ENCODE data around the gene ARMH3. TPM values are rescaled to one million over a fixed set of nuclear protein-coding genes. Genes with fewer than 3 reads are reported as not detected.

ARMH3 gene
- total RNA-seq, 1 donor from 2014 or later: 26.4 TPM

DNA sequence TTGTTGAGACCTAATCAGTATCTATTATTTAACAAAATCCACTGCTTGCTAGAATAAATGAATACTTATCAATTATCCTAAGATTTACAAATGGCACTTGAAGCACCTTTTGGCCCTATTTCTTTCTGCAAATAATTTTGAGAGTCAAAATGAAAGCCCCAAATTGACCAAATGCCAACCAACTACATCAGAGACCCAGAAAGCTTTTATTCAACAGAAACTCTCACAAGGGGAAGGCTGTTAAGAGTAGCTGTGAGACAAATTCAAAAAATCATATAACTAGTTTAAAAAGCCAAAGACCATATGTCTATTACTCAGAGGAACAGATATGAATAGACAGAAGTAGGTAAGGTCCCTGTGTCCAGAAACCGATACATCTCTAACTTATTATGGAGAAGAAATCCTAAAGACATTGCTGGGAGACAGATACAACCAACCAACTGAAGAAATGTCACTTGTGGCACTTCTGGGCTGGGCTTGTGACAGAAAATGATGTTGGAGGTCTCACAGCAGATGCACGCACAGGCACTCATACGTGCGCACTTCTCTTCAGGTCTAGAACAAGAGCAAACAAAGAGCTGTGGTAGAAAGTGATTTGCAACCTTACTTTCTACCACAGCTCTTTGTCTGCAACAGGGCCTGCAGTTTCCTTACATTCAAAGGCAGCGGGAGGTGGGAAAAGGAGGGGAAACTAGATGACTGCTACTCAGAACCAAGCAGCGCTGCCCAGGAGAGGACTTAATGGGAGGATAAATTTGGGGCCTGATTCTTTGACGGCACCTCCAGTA, 153.7 kb downstream of the ARMH3 start:
- intact Hi-C loops (cut with micrococcal nuclease): no loop called here

DNA sequence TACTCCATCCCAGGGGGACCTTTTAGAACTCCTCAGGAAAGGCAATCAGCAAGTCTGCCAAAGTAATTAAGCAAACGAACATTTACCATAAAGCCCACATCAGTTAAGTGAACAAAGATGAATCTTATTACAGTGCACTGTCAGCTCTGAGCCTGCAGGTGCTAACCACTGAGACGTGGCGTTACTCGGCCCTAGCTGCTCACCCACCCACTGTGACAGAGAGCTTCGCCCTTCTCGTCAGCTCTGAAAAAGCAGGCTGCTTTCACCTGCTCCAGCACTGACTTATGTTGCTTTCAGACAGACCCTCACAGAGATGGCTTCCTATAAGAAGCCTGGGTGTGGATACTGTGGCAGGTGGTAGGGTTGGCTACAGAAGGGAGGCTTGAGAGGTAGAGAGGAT, 154.6 kb downstream of the ARMH3 start:
- intact Hi-C loops (cut with micrococcal nuclease): no loop called here

DNA sequence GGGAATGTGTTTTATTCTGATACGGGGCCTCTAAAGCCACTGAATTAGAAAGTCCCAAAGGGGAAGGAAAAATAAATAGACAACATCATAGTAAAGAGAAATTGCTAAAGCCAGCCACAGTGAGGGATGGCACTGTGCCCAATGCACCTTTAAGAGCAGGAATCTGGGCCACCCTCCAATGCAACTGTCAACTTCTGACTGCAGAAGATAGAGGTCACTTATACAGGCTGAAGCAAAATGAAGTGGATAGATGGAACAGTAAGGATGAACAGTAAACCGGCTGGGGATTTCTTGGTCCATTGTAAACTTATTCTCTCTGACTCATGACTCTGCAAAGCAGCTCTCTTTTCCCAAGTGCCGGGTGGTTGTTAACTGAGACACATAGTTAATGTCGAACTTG, 158.3 kb downstream of the ARMH3 start:
- intact Hi-C loops (cut with micrococcal nuclease): no loop called here

DNA sequence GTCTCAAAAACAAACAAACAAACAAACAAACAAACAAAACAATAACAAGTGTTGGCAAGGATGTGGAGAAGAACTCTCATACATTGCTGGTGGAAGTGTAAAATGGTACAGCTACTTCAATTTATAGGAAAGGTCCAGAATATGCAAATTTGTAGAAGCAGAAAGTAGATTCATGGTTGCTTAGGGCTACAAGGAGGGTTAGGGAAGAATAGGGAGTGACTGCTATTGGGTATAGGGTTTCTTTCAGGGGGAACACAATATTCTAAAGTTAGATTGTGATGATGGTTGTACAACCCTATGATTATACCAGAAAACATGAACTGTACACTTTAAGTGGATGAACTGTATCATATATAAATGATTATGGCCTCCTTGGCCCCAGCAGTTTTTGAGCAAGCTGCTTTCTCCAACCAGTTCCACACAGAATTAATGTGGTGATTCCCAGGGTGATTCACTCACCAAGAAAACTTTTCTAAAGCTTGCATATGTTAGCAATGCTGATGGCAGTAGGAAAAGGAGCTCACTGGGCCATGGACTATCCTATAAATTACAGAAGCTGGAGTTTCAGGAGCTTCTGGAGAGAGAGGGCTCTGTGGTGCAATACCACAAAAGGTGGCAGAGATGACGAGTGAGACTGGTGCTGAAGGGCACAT, 159.6 kb downstream of the ARMH3 start:
- intact Hi-C loops (cut with micrococcal nuclease): no loop called here

DNA sequence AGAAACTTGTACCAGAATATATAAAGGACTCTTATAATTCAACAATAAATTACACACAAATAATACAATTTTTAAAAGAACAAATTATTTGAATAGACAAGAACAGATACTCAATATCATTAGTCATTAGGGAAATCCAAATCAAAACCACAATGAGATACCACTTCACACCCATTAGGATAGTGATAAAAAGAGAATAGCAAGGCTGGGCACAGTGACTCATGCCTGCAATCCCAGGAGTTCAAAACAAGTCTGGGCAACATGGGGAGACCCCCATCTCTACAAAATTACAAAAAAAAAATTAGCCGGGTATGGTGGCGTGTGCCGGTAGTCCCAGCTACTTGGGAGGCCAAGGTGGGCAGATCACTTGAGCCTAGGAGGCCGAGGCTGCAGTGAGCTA, 160.2 kb downstream of the ARMH3 start:
- intact Hi-C loops (cut with micrococcal nuclease): no loop called here

DNA sequence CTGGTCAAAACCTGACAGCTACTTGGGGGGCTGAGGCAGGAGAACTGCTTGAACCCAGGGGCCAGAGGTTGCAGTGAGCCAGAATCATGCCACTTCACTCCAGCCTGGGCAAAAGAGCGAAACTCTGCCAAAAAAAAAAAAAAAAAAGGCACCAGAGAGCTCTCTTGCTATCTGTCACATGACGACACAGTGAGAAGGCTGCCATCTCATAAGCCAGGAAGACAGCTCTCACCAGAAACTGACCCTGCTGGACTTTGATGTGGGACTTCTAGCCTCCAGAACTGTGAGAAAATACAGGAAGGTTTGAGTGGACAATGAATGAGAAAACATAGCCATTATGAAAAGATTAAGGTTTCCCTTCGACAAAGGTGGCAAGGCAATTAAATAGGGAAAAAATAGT, 161.2 kb downstream of the ARMH3 start:
- intact Hi-C loops (cut with micrococcal nuclease): no loop called here

DNA sequence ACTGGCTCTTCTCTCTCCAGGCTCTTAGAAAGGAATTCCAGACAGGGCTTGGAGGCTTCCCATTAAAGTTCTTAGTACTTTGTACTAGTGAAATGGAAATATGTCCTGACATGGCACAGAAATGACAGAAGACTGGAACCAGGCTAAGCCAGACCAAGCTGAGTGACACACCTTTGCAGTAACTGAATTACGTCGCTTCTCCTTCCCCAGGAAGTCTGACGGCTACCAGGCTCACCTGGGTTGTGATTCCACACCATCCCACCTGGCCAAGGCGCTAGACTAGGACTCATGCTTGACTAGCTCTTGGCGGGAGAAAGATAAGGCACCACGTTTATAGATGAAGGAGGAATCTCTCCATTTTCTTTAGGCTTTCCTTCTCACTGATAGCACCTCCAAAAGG, 161.7 kb downstream of the ARMH3 start:
- intact Hi-C loops (cut with micrococcal nuclease): no loop called here

DNA sequence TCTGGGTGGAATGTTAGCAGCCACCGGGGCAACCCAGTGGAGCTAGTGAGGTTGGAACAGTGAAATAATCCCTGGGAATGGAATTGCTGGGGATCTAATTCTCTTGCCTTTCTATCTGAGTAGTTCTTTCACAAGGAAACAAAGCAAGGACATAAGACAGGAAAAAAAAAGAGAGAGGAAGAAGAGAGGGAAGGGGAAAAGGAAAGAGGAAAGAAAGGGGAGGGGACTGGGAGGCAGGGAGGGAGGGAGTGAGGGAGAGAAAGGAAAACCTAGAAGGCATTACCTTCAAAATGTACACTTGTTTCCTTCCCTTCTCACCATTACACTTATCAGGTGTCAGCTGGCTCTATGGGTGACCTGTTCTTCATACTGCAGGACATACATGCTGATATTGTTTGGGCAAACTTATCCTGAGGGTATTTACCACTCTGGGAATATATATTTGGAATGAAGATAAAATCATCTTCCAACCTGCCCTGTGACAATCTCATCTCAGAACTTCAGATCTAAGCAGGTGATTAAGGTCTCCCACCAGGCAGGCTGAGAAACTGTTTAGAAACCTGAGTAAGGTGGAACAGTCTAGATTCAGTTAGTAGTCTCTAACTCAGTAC, 162.4 kb downstream of the ARMH3 start:
- intact Hi-C loops (cut with micrococcal nuclease): no loop called here

DNA sequence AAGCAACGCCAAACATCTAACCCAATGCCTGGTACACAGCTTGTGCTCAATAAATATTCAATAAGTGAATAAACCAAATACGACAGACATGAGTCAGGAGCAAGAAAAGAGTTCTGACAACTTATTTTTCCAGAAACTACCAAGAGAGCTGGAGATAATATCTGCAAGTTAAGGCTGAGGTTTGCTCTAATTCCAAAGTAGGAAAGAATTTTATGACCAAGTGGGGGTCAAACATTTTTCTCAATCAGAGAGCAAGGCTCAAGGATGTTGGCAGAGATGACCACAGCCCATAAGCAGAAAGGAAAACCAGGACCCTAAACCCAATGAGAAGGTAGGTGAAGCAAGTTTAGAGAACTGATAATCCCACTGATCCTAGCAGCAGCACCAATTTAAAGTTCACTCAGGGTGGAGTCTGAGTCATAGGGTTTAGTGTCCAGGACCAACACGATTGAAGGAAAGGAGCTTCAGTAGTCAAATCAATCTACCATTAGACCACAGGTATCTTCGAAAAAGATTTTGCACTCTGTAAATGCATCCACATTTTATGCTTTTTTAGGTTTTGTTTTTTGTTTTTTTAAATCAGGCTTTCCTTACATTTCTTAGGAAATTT, 163.1 kb downstream of the ARMH3 start:
- intact Hi-C loops (cut with micrococcal nuclease): no loop called here

DNA sequence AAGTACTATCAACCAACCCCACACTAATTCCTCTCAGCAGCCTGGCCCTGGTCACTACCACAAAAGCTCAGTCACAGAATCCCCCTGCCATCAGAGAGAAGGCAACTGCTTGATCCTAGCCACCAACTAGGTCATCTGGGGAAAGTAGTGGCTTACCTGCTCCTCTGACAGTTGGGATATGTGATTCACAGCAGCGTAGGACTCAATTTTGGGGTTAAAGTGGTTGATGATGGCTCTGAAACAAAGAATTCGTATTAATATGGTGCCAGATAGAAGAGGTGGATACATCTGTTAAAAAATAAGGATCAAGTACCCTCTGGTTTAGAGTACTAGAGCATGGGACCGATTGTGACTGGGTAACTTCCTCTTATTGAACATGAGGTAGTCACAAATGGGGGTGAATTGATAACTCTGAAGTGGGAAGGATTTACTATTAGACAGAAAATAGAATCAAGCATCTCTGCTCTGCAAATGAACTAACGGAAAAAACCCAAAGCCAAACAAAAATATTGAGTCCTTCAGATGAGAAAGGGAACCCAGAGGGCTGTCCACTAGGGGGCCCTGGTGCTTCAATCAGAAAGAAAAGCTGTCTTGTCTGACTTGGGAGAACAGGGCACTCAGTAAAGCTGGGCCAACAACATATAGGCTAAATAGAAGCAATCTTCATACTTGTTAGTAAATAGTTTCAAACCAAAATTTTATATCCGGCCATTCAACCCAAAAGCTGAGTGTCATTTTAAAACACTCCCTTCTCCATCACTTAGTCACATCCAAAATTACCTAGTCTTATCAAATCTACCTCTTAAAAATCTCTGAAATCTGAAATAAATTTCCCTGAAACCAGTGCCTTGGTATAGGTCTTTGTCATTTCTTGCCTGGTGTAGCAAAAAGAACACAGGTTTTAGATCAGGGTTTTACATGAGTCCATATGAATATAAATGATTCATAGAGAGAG, 166.4 kb downstream of the ARMH3 start:
- intact Hi-C loops (cut with micrococcal nuclease): loop anchor here (1.0 to 2.0 kb wide), 3 partner anchors 49 to 184 kb away; no protein-coding TSS in a partner anchor

DNA sequence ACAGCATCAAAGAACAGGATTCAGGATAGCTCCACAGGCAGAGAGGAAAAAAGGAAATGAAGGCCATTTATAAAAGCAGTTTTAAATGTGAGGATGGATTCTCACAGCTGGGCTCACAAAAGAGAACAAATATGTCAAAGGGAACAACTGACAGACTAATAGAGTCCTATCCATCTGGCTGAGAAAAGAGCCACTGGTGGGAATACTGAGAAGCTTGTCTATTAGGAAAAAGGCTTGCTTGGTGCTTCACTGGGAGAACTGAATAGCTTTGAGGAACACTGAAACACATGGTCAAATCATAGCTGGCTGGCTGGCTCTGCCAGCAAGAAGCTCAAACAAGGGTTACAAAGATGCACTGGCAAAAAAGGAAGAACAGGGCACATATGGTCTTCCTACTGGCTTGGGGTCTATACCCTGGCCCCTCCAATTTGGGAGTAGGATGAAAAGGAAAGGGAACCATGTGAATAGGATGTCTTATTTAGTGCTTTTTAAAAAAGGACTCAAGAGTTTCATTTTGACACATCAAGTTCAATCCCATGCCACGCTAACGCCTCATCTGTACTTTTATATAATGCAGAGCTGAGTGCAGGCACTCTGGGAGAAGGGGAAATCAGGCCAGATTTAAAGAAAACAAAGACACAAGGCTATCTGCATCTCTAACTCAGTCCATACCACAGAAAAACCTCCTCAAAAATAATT, 167.6 kb downstream of the ARMH3 start:
- intact Hi-C loops (cut with micrococcal nuclease): loop anchor here (2.0 kb wide), 1 partner anchor 48 kb away; no protein-coding TSS in a partner anchor

DNA sequence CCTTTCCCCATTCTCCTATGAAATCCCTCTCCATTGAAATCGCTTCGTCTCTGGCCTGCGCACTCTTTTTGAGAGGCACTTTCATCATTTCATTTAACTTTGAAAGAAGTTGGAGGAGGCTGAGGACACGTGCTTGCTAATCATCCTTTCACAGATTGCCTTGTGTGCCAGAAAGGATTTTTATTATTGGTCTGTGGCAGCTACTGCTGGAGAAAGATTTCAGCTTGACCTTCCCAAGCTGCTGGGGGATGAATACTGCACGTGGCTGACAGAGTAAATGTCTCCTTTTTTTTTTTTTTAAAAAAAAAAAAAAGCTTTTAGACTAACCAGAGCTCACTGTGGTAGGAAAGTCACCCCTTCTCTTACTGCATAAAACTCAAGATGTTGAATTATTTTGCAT, 168.2 kb downstream of the ARMH3 start:
- intact Hi-C loops (cut with micrococcal nuclease): loop anchor here (2.0 kb wide), 1 partner anchor 47 kb away; no protein-coding TSS in a partner anchor

DNA sequence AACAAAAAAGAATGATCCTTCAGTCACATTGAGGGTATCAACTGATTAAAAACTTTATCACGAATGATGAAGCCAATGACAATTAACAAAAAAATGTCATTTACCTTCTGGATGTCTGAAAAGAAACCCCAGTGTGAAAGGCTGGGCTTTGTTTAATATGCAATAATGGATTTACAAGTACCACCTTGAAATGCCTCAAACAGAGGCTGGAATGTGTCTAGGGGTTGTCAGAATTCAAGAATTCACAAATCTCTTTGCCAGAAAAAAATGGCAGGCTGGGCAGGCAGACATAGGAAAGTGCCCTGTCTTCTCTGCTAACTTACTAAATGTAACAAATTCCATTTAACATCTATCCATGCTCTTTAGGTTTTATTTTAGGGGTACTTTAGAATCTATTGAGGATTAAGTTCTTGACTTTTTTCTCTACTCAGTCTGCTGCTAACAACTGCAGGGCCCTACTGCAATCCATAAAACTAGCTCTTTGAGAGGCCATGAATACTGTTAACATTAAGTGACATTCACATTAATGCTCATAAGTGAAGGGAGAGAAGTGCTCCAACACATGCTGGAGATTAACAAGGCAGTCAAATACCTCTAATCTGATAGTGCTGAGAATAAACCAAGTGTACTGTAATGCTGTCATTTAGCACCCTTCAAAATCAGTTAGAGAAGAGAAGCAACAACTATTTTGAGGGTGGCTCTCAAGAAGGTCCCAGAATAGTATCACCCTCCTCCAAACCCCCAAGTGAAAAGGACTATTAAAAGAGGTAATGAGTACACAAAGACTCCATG, 169.3 kb downstream of the ARMH3 start:
- intact Hi-C loops (cut with micrococcal nuclease): no loop called here

DNA sequence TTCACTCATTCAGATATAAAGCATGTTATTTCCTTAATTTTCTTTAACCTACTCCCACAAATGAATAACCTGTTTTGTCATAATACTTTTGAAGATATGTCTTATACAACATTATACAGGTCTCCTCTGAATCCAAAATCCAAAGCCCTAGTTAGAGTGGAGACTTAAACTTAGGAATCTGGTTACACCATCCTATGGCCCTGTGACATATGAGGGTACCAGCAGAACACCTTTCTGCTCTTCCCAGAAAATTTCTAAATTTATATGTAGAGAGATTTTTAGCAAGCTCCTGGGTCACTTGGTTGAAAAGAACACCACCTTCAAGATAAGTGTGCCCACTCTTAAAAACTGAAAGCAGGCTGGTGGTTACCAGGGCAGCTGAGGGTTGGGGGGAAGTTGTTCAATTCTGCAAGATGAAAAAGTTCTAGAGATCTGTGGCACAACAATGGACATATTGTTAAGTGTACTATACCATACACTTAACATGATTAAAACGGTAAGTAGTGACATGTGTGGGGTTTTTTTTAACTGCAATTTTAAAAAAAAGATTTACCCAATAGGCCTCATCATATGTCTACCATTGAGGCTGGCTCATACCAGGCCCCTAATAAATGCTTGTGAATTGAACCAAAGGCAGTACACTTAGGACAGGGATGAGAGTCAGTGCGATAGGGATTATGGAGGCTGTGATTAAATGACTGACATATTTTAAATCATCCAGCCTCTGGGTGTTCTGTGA, 174.8 kb downstream of the ARMH3 start:
- intact Hi-C loops (cut with micrococcal nuclease): no loop called here

DNA sequence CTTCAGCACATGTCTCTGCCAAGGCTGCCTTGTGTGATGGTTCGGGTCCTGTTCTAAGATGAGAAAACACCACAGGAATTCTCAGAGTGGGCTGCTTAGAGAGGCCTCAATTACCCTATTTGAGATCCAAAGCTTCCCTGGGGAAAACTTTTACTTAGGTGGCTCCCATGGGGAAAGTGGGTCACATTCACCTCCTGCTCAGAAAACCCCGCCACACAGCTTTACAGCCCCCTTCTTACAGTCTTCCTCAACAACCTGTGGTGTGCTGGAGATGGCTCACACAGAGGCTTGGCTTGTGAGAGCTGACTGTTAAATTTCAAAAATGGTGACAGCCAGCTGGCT, 175.8 kb downstream of the ARMH3 start:
- intact Hi-C loops (cut with micrococcal nuclease): no loop called here

DNA sequence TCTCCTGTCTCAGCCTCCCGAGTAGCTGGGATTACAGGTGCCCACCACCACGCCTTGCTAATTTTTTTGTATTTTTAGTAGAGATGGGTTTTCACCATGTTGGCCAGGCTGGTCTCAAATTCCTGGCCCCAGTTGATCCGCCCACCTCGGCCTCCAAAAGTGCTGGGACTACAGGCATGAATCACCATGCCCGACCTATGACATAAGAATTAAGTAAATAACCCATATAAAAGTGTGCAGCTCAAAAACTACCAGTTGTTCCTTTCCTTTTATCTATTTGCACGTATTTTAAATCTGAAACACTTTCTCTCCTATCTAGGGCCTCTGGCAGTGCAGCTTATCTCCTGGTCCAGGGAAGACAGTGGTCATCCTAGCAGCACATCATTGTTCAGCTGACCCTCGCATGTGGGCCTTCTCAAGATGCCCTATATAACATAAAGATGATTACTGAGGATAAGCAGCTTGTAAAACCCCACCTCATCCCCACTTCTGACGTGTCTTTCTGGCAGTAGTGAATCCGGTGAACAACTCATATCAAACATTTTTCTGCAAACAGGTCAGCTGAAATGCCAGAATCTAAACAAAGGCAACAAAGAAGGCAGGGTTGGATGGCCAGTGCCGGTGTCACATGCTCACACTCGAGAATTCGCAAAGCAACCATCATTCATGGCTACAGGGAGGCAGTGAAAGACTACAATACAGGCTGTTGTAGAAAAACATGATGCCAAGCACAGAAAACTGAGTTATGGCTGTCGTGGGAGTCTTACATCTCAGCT, 176.3 kb downstream of the ARMH3 start:
- intact Hi-C loops (cut with micrococcal nuclease): no loop called here

DNA sequence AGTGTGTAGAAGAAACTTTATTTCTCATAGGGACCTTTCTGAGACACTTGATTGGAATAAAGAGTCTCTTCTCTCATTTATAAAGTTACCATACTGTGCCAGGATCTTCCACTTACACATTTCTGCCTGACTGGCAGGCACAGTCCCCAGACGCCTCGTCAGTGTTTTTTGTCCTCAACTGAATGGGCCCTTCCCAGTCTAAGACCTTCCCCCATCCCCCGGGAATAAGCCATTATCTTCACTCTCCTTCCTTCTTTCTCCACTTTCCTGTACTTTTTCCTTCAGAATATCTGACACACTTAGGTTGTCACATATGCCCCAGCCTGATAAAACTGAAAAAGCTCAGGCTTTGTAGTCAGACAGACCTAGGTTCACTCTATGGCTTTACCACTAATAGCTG, 177.1 kb downstream of the ARMH3 start:
- intact Hi-C loops (cut with micrococcal nuclease): no loop called here

DNA sequence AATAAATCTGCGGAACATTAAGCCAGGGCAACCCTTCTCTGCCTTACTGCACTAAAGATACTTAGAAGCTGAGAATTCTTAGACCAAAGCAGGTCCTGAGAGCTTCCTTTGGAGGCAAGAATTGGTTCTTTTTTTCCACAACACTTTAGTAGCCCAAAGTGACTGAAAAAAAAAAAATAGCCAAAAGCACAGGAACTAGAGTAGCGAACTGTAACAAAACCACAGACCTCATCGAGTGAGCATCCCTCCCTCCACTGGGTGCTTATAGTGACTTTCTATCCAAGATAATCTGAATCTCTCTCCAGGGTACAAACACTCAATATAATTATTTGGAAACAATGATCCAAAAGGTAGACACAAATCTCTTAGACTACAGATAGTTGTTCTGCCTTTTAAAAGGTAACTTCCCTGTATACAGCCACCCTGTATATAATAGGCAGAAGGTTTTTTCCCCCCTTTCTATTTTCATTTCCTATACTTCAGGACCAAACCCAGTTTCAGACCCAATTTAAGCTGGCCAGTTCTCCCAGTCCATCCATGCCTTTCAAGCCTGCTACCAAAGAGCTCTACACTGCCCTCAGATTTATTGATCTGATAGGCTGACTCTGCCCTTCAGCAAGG, 180.8 kb downstream of the ARMH3 start:
- intact Hi-C loops (cut with micrococcal nuclease): no loop called here

All from T-helper 2 cell treated with Interferon-gamma antibody and Interleukin-4, amounts not matched to agents 100 ng/mL and 5 ng/mL, for 36 hours (primary cell).